Measurements from ENCODE around the gene RBM4.

GRCh38 chr11:66592457-66593302 is 45.8 kb upstream of the RBM4 start, which contains the start of the genes CCDC87 and CCS:
- peak; percentile 70 for TF ChIP-seq CTCF (conservative IDR thresholded peaks at IDR 0.05; ENCODE audit: low read depth, low read length)
- no peak for TF ChIP-seq EZH2 (IDR thresholded peaks at IDR 0.05; ENCODE audit: borderline replicate concordance, low read depth, low read length, poor library complexity, severe bottlenecking)
